HUDEP-2 (cell line): Measurements from ENCODE around the gene TBC1D5.
A peak's percentile ranks its signal among the peaks of the same experiment; 100 is the strongest.

ENCODE experiments used
- DNase-seq, 76 experiments: peaks; one replicate each; lab custom pipeline; 2025; ENCODE audit not compliant: unreplicated experiment in 76 of 76; lab: John Stamatoyannopoulos, UW

TBC1D5 gene

GRCh38 chr3:17195856-17196604, 546.4 kb downstream of the TBC1D5 start:
- no peak for DNase-seq

DNA sequence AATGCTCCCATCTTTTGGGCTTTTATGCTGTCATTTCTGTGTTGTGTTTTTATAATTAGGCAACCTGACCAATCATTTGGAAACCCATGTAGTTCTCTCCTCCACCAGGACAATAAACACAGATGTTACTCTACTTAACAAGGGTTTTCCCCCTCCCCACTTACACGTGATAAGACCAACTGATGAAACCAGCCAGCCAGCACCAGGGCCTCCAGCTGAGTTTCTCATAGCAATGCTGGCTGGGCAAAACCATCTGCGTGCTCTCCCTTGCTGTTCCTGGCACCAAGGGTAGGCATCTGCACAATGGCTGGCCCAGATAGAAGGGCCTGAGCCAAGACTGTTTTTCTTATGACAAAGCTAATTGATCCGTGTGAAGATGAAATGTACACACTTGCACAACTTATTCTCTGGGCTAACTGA, 547.2 kb downstream of the TBC1D5 start:
- DNase-seq: peak in 1 of 76 experiments; percentile 7

DNA sequence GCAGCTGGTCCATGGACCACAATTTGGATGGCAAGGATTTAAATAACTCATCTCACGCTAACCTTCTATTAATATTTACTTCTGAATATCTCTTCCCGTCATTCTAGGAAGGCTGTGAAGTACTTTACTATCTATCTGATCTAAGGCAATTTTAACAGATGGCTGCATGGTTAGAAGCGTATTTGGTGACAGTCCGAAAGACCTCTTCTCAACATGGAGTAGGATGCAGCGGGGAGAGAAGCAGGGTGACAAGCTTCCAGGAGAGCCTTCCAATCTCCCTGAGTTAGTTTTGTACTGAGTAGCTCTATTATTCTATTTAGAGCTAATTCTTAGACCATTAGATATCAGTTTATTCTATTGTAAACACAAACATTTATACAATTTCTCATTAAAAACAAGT, 548.3 kb downstream of the TBC1D5 start:
- DNase-seq: no peak

DNA sequence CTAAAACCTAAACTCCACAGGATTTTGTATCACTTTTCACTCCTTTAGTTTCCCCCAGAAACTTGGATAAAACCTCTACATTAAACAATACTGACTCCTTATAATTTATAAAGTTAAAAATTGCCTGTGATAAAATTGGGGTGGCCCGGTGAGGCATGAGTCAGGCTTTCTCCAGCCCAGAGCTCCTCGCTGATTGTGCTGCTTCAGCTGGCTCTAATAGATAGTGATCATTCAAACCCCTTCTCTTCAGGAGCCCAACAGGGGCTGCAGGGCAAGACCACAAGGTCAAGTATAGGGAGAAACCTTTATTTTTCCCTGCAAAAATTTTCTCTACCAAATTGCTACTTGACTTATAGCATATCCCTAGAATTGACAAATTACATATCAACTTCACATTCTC, 549.4 kb downstream of the TBC1D5 start:
- DNase-seq: no peak

- no peak for DNase-seq
Measured at GRCh38 chr3:17190353-17191078, 551.9 kb downstream of the TBC1D5 start.

DNA sequence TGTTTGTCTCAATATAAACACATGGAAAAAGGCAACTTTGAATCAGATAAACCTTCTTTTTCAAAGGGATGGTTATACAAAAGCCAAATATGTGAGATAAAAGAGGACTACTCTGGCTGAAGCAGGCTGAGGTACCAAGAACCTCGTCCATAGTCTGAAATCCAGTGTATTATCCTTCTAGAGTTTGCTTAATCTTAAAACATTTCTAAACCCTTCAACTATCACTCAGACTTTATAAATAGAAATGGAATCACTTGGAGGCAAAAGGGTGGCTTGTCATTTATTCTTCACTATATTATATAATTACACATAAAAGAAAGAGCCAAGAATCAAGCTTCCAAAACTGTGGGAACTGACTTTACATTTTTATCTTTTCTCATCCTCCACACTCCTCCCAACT, 554.1 kb downstream of the TBC1D5 start:
- DNase-seq: no peak

- DNase-seq: no peak
Measured at GRCh38 chr3:17187589-17188184, 554.7 kb downstream of the TBC1D5 start.

DNA sequence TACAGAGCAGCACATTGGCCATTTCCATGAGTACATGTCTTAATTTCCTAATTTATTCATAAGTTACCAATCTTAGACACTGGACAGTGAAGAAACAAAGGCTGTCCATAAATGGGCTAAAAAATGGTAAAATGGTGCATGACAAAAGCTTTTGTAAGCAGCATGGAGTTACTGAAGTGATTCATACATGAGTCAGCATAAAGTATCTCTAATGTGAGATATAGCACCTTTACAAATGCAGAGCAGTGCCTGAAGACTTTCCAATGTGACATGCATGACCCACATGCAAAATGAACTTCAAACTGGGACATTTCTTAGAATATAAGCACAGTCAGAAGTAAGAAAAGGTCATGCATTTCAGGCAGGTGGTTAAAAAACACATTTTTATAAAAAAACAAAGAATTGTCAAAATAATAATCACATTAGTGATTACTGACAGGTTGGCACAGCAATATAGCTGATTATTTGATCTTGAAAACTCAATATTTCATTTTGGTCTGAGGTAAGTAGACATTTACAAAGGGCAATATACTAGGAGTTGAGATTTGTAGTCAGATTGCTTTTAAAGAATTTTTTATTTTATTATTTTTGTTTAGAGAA, 558.4 kb downstream of the TBC1D5 start:
- DNase-seq: no peak

- DNase-seq: no peak
Measured at GRCh38 chr3:17182166-17182565, 560.3 kb downstream of the TBC1D5 start.

- DNase-seq: no peak
Measured at GRCh38 chr3:17181413-17181907, 561.0 kb downstream of the TBC1D5 start.

DNA sequence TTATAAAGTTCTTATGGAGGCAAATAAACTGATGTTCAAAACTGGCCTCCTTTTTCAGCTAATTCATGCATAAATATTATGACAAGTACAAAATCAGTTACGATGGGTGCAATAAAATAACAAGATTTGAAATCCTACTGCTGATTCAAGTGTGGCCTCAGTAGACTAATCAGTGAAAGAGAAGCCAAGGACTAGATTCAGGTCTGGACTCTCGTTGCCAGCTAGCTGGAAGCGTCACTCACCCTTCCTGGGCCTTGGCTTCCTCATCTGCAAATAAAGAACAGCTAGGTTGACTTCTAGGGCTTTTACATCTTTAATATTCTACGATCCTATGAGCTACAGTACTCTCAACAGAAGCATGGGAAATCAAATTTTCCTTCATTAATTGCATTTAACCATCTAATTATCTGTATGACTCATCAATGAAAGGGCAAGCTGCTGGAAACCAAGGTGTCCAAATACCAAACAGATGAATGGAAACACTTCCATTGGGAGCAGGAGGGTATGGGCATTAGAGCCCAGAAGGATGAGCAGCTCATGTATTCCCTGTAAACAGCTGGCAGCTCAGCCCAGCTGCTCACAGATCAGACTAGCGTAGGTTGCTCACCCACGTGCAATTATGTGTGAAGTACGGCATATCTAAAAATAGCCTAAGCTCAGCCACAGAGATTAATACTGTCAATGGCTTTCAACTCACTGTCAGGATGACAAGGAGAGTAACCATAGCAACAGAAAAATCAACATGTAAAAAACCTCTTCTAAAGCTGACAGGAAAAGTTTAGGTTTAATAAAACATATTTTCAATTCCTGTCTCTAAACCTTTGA, 562.8 kb downstream of the TBC1D5 start:
- DNase-seq: no peak

DNA sequence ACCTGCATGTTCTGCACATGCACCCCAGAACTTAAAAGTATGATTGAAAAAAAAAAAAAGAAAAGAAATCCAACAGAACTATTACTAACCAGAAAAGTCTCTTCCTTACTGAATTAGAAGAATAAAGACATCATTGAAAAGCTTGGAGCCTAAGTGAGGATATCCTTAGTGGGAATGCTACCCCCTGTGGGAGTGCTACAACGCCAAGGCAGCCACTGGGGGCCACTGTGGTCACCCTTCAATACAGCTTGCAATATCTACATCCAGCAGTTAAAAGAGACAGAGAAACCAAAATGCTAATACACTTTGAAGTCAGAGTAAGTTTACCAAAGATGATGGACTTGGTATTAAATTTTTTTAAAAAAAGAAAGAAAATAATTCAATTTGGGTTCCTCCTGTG, 565.7 kb downstream of the TBC1D5 start:
- DNase-seq: no peak

- peak in 8 of 76 experiments; percentile 5 to 47 (median 24) for DNase-seq
Measured at GRCh38 chr3:17175187-17175807, 567.1 kb downstream of the TBC1D5 start.

GRCh38 chr3:17166369-17166768, 576.1 kb downstream of the TBC1D5 start:
- no peak for DNase-seq

- DNase-seq: no peak
Measured at GRCh38 chr3:17162116-17162515, 580.3 kb downstream of the TBC1D5 start.

- no peak for DNase-seq
Measured at GRCh38 chr3:17160597-17160996, 581.8 kb downstream of the TBC1D5 start.

- no peak for DNase-seq
Measured at GRCh38 chr3:17158941-17159682, 583.3 kb downstream of the TBC1D5 start.

DNA sequence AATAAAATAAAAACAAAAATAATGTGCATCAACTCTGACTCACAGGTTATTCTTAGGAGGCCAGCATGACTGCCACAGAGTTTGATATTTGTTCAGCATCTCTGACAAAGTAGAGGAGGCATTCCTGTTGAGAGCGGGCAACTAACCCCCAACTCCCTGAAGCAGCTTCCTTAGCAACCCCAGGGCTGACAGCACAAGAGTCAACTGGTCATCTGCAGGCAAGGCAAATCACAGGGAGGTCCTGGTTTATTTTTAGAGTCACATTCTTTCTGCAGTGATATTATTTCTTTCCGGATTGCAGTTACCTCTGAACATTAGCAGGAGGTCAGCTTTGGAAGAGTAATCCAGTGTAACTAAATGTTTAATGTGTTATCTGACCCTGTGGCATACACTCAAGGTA, 584.7 kb downstream of the TBC1D5 start:
- no peak for DNase-seq

GRCh38 chr3:17156864-17157263, 585.6 kb downstream of the TBC1D5 start:
- no peak for DNase-seq
